Measurements from ENCODE around the gene ZNF557. TPM values are rescaled to one million over a fixed set of nuclear protein-coding genes. Genes with fewer than 3 reads are reported as not detected.
"Not testable (repeated sequence)": the region's sequence is repeated elsewhere in the genome, so short reads cannot be mapped to it uniquely, and the experiment has no call there.

ZNF557 gene
- total and polyA plus RNA-seq, 7 donors = 2.3 to 10.0 (median 6.9) TPM

DNA sequence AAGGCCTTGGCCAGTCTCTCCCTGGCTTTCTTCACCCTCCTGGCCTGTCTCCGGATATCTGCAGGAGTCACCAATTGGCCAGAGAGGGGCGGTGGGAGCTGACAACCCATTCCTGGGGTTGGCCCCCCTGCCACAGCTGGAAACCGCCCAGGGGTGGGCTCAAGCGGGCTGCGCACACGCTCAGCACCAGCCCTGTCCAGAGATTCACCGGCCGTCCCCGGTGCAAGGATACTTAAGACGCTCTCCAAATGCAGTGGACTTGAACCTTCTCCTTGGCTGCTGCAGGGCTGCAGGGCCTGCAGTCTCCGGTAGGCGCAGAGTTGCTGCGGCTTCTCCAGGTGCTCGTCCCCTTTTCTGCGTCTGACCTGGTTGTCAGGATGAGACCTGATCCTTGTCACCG, 13.1 kb upstream of the ZNF557 start:
- intact Hi-C loops (cut with DNase I); H3K4me3 ChIP-seq; H3K4me1 ChIP-seq; H3K36me3 ChIP-seq; H3K27me3 ChIP-seq; DNase-seq; H3K27ac ChIP-seq; H3K9me3 ChIP-seq: not testable (repeated sequence)
- 84 to 92% methylated on average over 8 of the region's 16 CpGs for WGBS, 2 donors

DNA sequence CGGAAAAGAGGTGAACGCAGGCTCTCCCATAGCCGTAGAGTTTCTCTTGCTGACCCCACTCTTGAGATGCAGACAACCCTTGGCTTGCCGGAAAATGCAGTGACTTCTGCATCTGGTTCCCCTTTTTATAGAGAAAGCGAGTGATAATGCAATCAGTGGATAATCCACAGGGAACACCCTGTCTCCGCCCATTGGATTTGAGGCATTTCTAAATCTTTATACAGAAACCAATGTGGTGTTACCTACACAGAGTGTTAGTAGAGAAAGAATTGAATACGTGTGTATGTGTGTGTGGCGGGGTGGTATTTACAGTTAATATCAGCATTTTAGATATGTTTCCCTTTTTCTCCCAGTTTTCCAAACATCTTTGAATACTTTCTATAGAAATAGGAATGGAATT, 10.9 kb upstream of the ZNF557 start, which contains the start of gene MBD3L3:
Gene MBD3L3 (minus strand): TSS at position 101 of the 400 bp plus-strand sequence. CDS start 71 bp downstream, at position 30.
- DNase-seq; H3K4me1 ChIP-seq; H3K27ac ChIP-seq; intact Hi-C loops (cut with DNase I); H3K4me3 ChIP-seq; H3K9me3 ChIP-seq; H3K27me3 ChIP-seq; H3K36me3 ChIP-seq: not testable (repeated sequence)
- WGBS, 2 donors = no CpG with 5 or more reads among the region's 8 CpGs

DNA sequence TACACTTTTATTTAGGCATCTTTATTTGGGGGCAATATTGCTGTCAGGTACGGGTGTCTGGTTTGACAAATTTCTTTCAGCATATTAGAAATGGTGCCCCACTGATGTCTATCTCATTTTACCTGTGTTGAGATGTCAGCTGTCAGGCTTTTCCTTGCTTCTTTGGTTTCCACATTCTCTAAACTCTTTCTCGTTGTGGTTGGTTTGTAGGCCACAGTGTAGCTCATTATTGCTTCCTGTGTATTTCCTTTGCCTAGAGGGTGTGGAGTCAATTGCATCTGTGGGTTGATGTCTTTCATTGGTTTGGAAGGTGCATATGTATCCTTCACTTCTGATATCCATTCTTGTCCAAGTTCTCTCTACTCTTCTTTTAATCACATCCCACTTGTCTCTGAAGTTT, 9.5 kb upstream of the ZNF557 start:
- H3K4me3 ChIP-seq = not testable (repeated sequence)

DNA sequence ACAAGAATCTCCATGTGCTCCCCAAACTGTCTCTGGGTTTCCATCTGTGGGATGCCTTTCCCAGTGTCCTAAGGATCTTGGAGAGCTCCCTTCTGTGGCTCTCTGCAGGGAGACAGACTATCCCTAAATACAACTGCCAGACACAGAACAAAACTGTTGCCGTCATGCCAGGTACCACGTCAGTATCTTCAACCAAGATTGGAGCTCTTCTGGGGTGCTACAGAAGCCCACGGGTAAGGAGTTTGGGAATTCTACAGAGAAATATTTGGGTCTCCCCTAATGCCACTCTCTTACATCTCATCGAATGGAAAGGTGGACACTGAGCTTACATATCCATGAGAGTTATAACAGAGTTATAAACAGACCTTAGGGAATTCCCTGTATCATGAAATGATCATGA, 6.2 kb upstream of the ZNF557 start:
- DNase-seq = no peak
- TF ChIP-seq EP300 (IDR thresholded peaks at IDR 0.05) (no peak), POLR2AphosphoS5 (IDR thresholded peaks at IDR 0.05) (no peak), POLR2A (IDR thresholded peaks at IDR 0.05) (no peak)
- TF ChIP-seq, protein P1, sequence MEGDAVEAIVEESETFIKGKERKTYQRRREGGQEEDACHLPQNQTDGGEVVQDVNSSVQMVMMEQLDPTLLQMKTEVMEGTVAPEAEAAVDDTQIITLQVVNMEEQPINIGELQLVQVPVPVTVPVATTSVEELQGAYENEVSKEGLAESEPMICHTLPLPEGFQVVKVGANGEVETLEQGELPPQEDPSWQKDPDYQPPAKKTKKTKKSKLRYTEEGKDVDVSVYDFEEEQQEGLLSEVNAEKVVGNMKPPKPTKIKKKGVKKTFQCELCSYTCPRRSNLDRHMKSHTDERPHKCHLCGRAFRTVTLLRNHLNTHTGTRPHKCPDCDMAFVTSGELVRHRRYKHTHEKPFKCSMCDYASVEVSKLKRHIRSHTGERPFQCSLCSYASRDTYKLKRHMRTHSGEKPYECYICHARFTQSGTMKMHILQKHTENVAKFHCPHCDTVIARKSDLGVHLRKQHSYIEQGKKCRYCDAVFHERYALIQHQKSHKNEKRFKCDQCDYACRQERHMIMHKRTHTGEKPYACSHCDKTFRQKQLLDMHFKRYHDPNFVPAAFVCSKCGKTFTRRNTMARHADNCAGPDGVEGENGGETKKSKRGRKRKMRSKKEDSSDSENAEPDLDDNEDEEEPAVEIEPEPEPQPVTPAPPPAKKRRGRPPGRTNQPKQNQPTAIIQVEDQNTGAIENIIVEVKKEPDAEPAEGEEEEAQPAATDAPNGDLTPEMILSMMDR (IDR thresholded peaks at IDR 0.05) = no peak
- no peaks in the 10 kb centered on the region for H3K36me3 ChIP-seq
- H3K4me1 ChIP-seq = no peaks in the 10 kb centered on the region
- intact Hi-C loops (cut with DNase I) = loop anchor here (10.0 kb wide), 2 partner anchors 329 to 689 kb away; partner anchors contain the start of genes ALKBH7, GPR108, PSPN and TRIP10
- H3K4me3 ChIP-seq = no peak overlapping the region
- H3K27ac ChIP-seq = no peak overlapping the region
- WGBS, 2 donors = 68 to 83% methylated on average over 4 of the region's 4 CpGs
- H3K9me3 ChIP-seq = no peaks in the 10 kb centered on the region
- H3K27me3 ChIP-seq = no peaks in the 10 kb centered on the region

More for the DNA sequence above, 9.5 kb upstream of the ZNF557 start:
- intact Hi-C loops (cut with DNase I) = loop anchor here (10.0 kb wide), 2 partner anchors 325 to 685 kb away; partner anchors contain the start of genes ALKBH7, GPR108, PSPN and TRIP10
- 32 to 62% methylated on average over 1 of the region's 2 CpGs for WGBS, 2 donors
- not testable (repeated sequence) for H3K4me1 ChIP-seq, DNase-seq, H3K27ac ChIP-seq, H3K9me3 ChIP-seq, H3K36me3 ChIP-seq, H3K27me3 ChIP-seq

DNA sequence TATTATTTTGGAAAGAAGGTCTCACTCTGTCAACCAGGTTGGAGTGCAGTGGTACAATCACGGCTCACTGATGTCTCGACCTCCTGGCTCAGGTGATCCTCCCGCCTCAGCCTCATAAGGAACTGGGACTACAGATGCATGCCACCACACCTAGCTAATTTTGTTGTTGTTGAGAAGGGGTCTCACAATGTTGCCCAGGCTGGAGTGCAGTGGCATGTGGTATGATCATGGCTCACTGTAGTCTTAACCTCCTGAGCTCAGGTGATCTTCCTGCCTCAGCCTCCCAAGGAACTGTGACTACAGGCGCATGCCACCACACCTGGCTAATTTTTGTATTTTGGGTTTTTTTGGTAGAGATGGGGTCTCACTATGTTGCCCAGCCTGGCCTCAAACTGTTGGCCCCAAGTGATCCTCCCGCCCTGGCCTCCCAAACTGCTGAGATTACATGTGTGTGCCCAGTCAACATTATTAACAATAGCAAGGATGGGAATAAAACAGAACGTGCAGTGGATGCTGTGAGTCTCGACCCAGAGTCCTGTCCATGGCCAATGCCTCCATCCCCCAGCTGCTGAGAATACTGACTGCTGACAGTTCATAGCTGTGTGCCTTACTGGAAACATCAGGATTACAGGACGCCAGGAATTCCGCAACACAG, 5.6 kb upstream of the ZNF557 start:
- no peaks in the 10 kb centered on the region for H3K27me3 ChIP-seq
- H3K4me1 ChIP-seq = no peaks in the 10 kb centered on the region
- H3K36me3 ChIP-seq = no peaks in the 10 kb centered on the region
- WGBS, 2 donors = 90 to 91% methylated on average over 9 of the region's 9 CpGs
- no peak overlapping the region for H3K4me3 ChIP-seq
- TF ChIP-seq POLR2AphosphoS5 (IDR thresholded peaks at IDR 0.05) (no peak), POLR2A (IDR thresholded peaks at IDR 0.05) (no peak), EP300 (IDR thresholded peaks at IDR 0.05) (no peak)
- TF ChIP-seq, protein P1 (IDR thresholded peaks at IDR 0.05) = no peak
- no peak for DNase-seq
- H3K27ac ChIP-seq = no peak overlapping the region
- no peaks in the 10 kb centered on the region for H3K9me3 ChIP-seq
- intact Hi-C loops (cut with DNase I) = loop anchor here (10.0 kb wide), 2 partner anchors 329 to 689 kb away; partner anchors contain the start of genes ALKBH7, GPR108, PSPN and TRIP10

DNA sequence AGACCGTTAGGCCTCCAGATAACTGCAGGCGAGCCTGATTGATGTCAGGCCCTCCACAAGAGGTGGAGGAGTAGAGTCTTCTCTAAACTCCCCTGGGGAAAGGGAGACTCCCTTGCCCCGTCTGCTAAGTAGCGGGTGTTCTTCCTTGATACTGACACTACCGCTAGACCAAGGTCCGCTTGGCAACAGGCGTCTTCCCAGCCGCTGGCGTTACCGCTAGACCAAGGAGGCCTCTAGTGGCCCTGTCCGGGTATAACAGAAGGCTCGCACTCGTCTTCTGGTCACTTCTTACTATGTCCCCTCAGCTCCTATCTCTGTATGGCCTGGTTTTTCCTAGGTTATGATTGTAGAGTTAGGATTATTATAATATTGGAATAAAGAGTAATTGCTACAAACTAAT, 2.4 kb upstream of the ZNF557 start:
- H3K9me3 ChIP-seq, DNase-seq, H3K27me3 ChIP-seq, H3K4me3 ChIP-seq, H3K27ac ChIP-seq: not testable (repeated sequence)
- intact Hi-C loops (cut with DNase I) = loop anchor here (10.0 kb wide), 2 partner anchors 332 to 692 kb away; partner anchors contain the start of genes ALKBH7, GPR108, PSPN and TRIP10
- Histone ChIP-seq H3K4me1 (peaks cover 0 to 14% (median 9%) of the 10 kb centered on the region in 4 donors), H3K36me3 (peaks cover 1 to 16% (median 6%) of the 10 kb centered on the region in 4 donors)
- 59 to 67% methylated on average over 13 of the region's 13 CpGs for WGBS, 2 donors

All from sigmoid colon (tissue), 7 donors.